HFF-Myc (cell line): ENCODE data around the gene SCAMP1.
"Not testable (repeated sequence)": the region's sequence is repeated elsewhere in the genome, so short reads cannot be mapped to it uniquely, and the experiment has no call there.

Source experiments
- DNase-seq: peaks from one replicate; pipeline ENCODE4 v3.0.0-alpha.2; 2011; ENCODE audit warnings: low read depth; ENCODE audit errors: extremely low read depth
- H3K4me3 ChIP-seq: replicated peaks from 2 replicates; pipeline ENCODE4 v1.5.1; 2011; ENCODE audit warnings: low read depth, mild to moderate bottlenecking, control low read depth, low read length
- CTCF ChIP-seq: IDR thresholded peaks from 2 replicates; pipeline ENCODE4 v1.5.1; 2012; ENCODE audit warnings: mild to moderate bottlenecking, low read depth, low read length, control low read depth; ENCODE audit errors: missing control alignments

SCAMP1 gene

GRCh38 chr5:78339617-78340436, 20.6 kb upstream of the SCAMP1 start:
- DNase-seq, result no peak
- no peak overlapping the region for H3K4me3 ChIP-seq
- TF ChIP-seq CTCF, result no peak

DNA sequence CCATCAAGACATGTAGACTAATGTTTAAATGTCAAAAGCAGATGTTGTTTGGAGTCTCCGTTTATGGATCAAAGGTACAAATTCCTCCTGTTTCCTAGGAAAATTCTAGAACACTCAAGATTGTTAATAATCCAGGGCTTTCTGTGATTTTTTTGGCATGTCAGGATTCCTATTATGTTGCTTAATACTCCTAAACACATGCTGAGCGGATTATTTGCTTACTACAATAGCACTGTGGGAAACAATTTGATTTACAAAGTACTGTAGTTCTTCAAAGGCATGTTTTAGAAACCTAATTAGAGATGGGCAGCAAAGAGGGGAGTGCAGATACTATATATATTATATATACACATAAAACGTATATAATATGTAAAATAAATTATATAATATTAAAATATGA, 19.0 kb upstream of the SCAMP1 start:
- no peak overlapping the region for H3K4me3 ChIP-seq
- TF ChIP-seq CTCF, result no peak
- DNase-seq, result no peak

DNA sequence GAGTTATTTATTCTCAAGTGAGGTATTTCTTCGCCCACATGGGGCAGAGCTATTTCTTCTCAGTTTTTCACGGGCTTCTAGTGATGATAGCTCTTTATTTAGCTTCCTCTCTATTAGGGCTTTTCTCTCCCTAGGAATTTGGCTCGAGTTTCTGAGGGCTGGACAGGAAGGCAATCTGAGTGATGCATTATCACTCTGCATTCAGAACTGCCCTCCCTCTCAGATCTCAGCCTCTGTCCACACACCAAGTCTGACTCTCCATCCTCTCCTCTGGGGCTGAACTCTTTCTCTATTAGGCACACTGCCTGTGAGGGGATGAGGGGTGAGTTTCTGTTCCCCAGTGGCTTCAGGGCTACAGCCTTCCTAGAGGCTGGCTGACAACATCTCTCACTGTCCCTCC, 14.9 kb upstream of the SCAMP1 start:
- no peak for DNase-seq
- TF ChIP-seq CTCF, result no peak
- H3K4me3 ChIP-seq, result no peak overlapping the region

DNA sequence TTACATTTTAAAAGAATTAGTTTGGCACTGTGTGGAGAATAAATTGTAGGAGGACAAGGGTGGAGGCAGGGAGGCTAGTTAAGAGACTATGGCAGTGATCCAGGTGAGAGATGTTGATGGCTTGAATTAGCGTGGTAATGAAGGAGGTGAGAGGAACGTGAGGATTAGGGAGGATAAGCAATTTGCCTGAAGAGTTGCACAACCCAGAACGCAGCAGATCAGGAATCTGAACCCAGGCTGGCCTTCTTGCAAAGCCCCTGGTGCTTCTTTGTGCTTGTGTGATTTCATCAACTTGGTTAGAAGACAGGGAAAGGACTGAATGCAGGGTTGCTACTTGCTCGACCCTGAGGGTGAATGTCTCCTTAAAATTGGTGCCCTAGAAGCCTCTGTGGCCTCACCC, 6.9 kb upstream of the SCAMP1 start:
- no peak for DNase-seq
- TF ChIP-seq CTCF, result no peak
- H3K4me3 ChIP-seq, result no peak overlapping the region

GRCh38 chr5:78354066-78354670, 6.2 kb upstream of the SCAMP1 start:
- DNase-seq, result no peak
- H3K4me3 ChIP-seq, result no peak overlapping the region
- TF ChIP-seq CTCF, result no peak

DNA sequence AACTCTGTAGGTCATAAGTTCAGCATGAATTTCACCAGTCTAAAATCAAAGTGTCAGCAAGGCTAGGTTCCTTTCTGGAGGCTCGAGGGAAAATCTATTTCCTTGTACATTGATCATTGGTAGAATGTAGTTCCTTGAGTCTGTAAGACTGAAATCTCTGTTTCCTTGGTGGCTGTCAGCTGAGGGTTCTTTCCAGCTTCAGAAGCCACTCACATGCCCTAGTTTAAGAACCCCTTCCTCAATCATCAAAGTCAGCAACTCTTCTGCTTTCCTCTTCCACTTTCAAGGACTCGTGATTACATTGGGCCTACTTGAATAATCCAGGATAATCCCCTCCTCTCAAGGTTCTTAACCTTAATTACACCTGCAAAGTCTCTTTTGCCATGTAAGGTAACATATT, 4.9 kb upstream of the SCAMP1 start:
- DNase-seq, result no peak
- no peak for TF ChIP-seq CTCF
- H3K4me3 ChIP-seq, result no peak overlapping the region

DNA sequence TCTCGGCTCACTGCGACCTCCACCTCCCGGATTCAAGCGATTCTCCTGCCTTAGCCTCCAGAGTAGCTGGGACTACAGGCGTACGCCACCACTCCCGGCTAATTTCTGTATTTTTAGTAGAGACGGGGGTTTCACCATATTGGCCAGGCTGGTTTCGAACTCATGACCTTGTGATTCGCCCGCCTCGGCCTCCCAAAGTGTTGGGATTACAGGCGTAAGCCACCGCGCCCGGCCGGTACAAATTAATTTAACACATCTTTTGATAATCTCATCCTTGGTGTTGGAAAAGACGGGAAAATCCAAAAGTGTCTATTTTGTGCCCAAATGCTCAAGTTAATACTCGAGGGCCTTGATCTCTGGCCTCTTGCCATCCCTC, 974 bp upstream of the SCAMP1 start:
- H3K4me3 ChIP-seq, result peak overlapping the region; percentile 96
- not testable (repeated sequence) for DNase-seq
